A549 (cell line): Measurements from ENCODE around the gene TLE1. TPM values are rescaled to one million over a fixed set of nuclear protein-coding genes. Genes with fewer than 3 reads are reported as not detected.

Experiments used
- ATAC-seq, 2 experiments: fragments of 200-7000 bp in 1 of 2; fragments of >200 bp in 1 of 2; cut with Nextera tagmentation in 1 of 2; cut with Tn5 transposase in 1 of 2; 3 replicates each; pipeline versions ENCODE4 v1.8.0 to v1.9.1; 2018 to 2020; ENCODE audit warnings: mild to moderate bottlenecking in 1 of 2, moderate library complexity in 1 of 2
- CTCF ChIA-PET: fragments of 300-600 bp; sonication (Branson Sonifier 250); formaldehyde crosslinking; extraction: SDS; loops from one replicate; lab custom pipeline; 2021; ENCODE audit warnings: antibody characterized with exemption, inconsistent platforms; lab: Yijun Ruan, JAX
- POLR2A ChIA-PET: fragments of 350-600 bp; formaldehyde crosslinking; extraction: SDS; loops from one replicate; lab custom pipeline; 2021; ENCODE audit warnings: antibody characterized with exemption, inconsistent platforms; lab: Yijun Ruan, JAX
- DNase-seq, 2 experiments: peaks; one replicate each; pipeline versions ENCODE4 v3.0.0 to v3.0.0-alpha.2; 2011 to 2016; ENCODE audit warnings: low read depth in 1 of 2, low spot score in 1 of 2
- FAIRE-seq: peaks from 2 replicates; lab custom pipeline; 2011; peaks lifted over from hg19 to GRCh38; lab: Jason Lieb, UNC
- H3K27ac ChIP-seq, 2 experiments: fragments of >200 bp; sonication (Bioruptor Twin); formaldehyde crosslinking; 3 replicates each; pipeline ENCODE4 v1.5.1; 2016 to 2017
- H3K4me1 ChIP-seq: fragments of >200 bp; sonication (Bioruptor Twin); formaldehyde crosslinking; 3 replicates; pipeline ENCODE4 v1.6.1; 2016
- H3K4me2 ChIP-seq: fragments of >200 bp; sonication (Bioruptor Twin); formaldehyde crosslinking; 3 replicates; pipeline ENCODE4 v1.6.1; 2016
- H3K4me3 ChIP-seq: fragments of >200 bp; sonication (Bioruptor Twin); formaldehyde crosslinking; 3 replicates; pipeline ENCODE4 v1.5.1; 2016
- H3K9me3 ChIP-seq: fragments of >200 bp; sonication (Bioruptor Twin); formaldehyde crosslinking; 3 replicates; pipeline ENCODE4 v1.6.1; 2016
- BCL3 ChIP-seq: fragments of >200 bp; sonication (Bioruptor Twin); formaldehyde crosslinking; IDR thresholded peaks from 3 replicates; pipeline ENCODE4 v1.6.1; 2016
- CEBPB ChIP-seq, 2 experiments: fragments of >200 bp in 1 of 2; sonication (Bioruptor Twin) in 1 of 2; formaldehyde crosslinking in 1 of 2; IDR thresholded peaks; 2 replicates each; pipeline ENCODE4 v1.6.1; 2012 to 2016
- CHD4 ChIP-seq: fragments of 200-600 bp; sonication (generic); IDR thresholded peaks from 2 replicates; pipeline ENCODE4 v1.6.1; 2016; ENCODE audit warnings: antibody characterized with exemption, mild to moderate bottlenecking, borderline replicate concordance
- EP300 ChIP-seq, 2 experiments: fragments of >200 bp; sonication (Bioruptor Twin); formaldehyde crosslinking; IDR thresholded peaks; 2 replicates in 1 of 2; 3 replicates in 1 of 2; pipeline ENCODE4 v1.6.1; 2016 to 2017
- FOSL2 ChIP-seq, 2 experiments: fragments of 450-650 bp in 1 of 2; fragments of >200 bp in 1 of 2; sonication (Bioruptor Twin) in 1 of 2; formaldehyde crosslinking; IDR thresholded peaks; 2 replicates each; pipeline versions ENCODE4 v1.5.0 to v1.6.1; 2016 to 2020; ENCODE audit warnings: mild to moderate bottlenecking in 1 of 2, moderate library complexity in 1 of 2
- GATA3 ChIP-seq: IDR thresholded peaks from 2 replicates; pipeline ENCODE4 v1.6.1; 2012; ENCODE audit warnings: borderline replicate concordance
- HES2 ChIP-seq: fragments of >200 bp; sonication (Bioruptor Twin); formaldehyde crosslinking; IDR thresholded peaks from 2 replicates; pipeline ENCODE4 v1.6.1; 2016
- HOXB5 ChIP-seq: fragments of 250-450 bp; sonication (Bioruptor Pico); IDR thresholded peaks from 2 replicates; pipeline ENCODE4 v1.5.0; 2020; ENCODE audit warnings: mild to moderate bottlenecking, moderate library complexity
- JUN ChIP-seq, 2 experiments: fragments of >200 bp; sonication (Bioruptor Twin); formaldehyde crosslinking; IDR thresholded peaks; 2 replicates in 1 of 2; 3 replicates in 1 of 2; pipeline ENCODE4 v1.6.1; 2016 to 2017
- JUNB ChIP-seq: fragments of >200 bp; sonication (Bioruptor Twin); formaldehyde crosslinking; IDR thresholded peaks from 2 replicates; pipeline ENCODE4 v1.6.1; 2016
- MAFK ChIP-seq: fragments of 450-650 bp; IDR thresholded peaks from 2 replicates; pipeline ENCODE4 v1.6.1; 2014; ENCODE audit not compliant: partially characterized antibody
- NFE2L2 ChIP-seq: fragments of 150-350 bp; conservative IDR thresholded peaks from 2 replicates; pipeline ENCODE4 v1.6.1; 2014; ENCODE audit warnings: low read length
- POLR2A ChIP-seq: IDR thresholded peaks from 2 replicates; pipeline ENCODE4 v1.6.1; 2012; ENCODE audit warnings: mild to moderate bottlenecking, low read length
- RAD21 ChIP-seq, 2 experiments: fragments of >200 bp in 1 of 2; sonication (Bioruptor Twin) in 1 of 2; formaldehyde crosslinking in 1 of 2; IDR thresholded peaks in 1 of 2; conservative IDR thresholded peaks in 1 of 2; 2 replicates in 1 of 2; 3 replicates in 1 of 2; pipeline ENCODE4 v1.6.1; 2012 to 2018; ENCODE audit warnings: inconsistent platforms in 1 of 2
- REST ChIP-seq: fragments of 200-600 bp; sonication (generic); IDR thresholded peaks from 2 replicates; pipeline ENCODE4 v1.6.1; 2016; ENCODE audit warnings: antibody characterized with exemption, mild to moderate bottlenecking, moderate library complexity
- RNF2 ChIP-seq: fragments of 200-600 bp; sonication (generic); IDR thresholded peaks from 2 replicates; pipeline ENCODE4 v1.6.1; 2016; ENCODE audit warnings: low read depth, mild to moderate bottlenecking, antibody characterized with exemption, moderate library complexity, borderline replicate concordance
- TP53 ChIP-seq: fragments of 250-450 bp; sonication (Bioruptor Pico); IDR thresholded peaks from 2 replicates; pipeline ENCODE4 v1.5.0; 2021; ENCODE audit warnings: mild to moderate bottlenecking, moderate library complexity
- ZSCAN20 ChIP-seq: fragments of 250-450 bp; sonication (Bioruptor Pico); IDR thresholded peaks from 2 replicates; pipeline ENCODE4 v1.8.0; 2022; ENCODE audit warnings: mild to moderate bottlenecking, moderate library complexity
- WGBS: methylation state at CpG from one replicate; pipeline ENCODE4 v1.1.6; 2017; ENCODE audit errors: missing lambda C conversion rate; 5-methylcytosine and 5-hydroxymethylcytosine counted together
- polyA plus RNA-seq, 4 experiments: library from polyadenylated mRNA; depleted of rRNA in 3 of 4; stranded (reverse); fragments of >200 nt; fragmentation: RNase III in 1 of 4; extraction: RNeasy Plus Mini Kit Qiagen cat#74134 plus additional on column Dnase treatment in 1 of 4; gene quantifications; 2 replicates in 3 of 4; 3 replicates in 1 of 4; pipeline ENCODE4 v1.2.3, GENCODE V29; 2011 to 2017

Gene TLE1
- polyA plus RNA-seq, 2 of the 4 experiments (the other 2 are of a cell fraction) = 45.8 to 117 TPM

- TF ChIP-seq FOSL2 (IDR thresholded peaks at IDR 0.05) = 0 out of 2 replicates have a peak, but pooled peaks have one; percentile 6
- no peak for TF ChIP-seq FOSL2 (CRISPR knock-in tag; IDR thresholded peaks at IDR 0.05)
- TF ChIP-seq GATA3 = 0 out of 2 replicates have a peak, but pooled peaks have one; percentile 34
- TF ChIP-seq ZSCAN20 (CRISPR knock-in tag) = no peak
- peak; percentile 77 to 81 for TF ChIP-seq CEBPB (IDR thresholded peaks at IDR 0.05)
- TF ChIP-seq NFE2L2 = no peak
- peak; percentile 18 to 53; a peak in 1 of 5 replicates for TF ChIP-seq EP300 (IDR thresholded peaks at IDR 0.05)
- POLR2A ChIA-PET = no interaction called here
- DNase-seq (peak in 1 of 2 experiments; percentile 60), ATAC-seq (peak; percentile 10 to 33; a peak in 3 of 6 replicates), FAIRE-seq (no peak)
- H3K4me1 ChIP-seq = peaks cover 91% of the 10 kb centered on the region
- H3K4me2 ChIP-seq = peak overlapping the region; percentile 69
- H3K9me3 ChIP-seq = no peaks in the 10 kb centered on the region
- H3K4me3 ChIP-seq = no peak overlapping the region
- H3K27ac ChIP-seq = peak overlapping the region; percentile 68 to 78
- WGBS = 10% methylated on average over 2 of the region's 2 CpGs
- CTCF ChIA-PET = interaction anchor here (1.1 to 1.3 kb wide), 3 partner anchors 8 to 603 kb away, joined by 3 read pairs; no protein-coding TSS in a partner anchor
Observed at GRCh38 chr9:81629440-81629839, 59.9 kb downstream of the TLE1 start.

GRCh38 chr9:81628897-81629296 is 60.5 kb downstream of the TLE1 start:
- H3K4me3 ChIP-seq = no peak overlapping the region
- H3K27ac ChIP-seq = peak overlapping the region; percentile 68 to 82
- TF ChIP-seq FOSL2 (IDR thresholded peaks at IDR 0.05) (peak; percentile 46; the same call in 1 of the 2 replicates), FOSL2 (CRISPR knock-in tag; IDR thresholded peaks at IDR 0.05) (peak; percentile 66), JUNB (peak; percentile 75; the same call in 1 of the 2 replicates), HES2 (no peak), EP300 (IDR thresholded peaks at IDR 0.05) (peak; percentile 62 to 63; a peak in 2 of 5 replicates), HOXB5 (CRISPR knock-in tag) (no peak), CHD4 (no peak), RAD21 (conservative IDR thresholded peaks at IDR 0.05 in 1 of 2, IDR thresholded peaks at IDR 0.05 in 1 of 2) (peak in 1 of 2 experiments; percentile 17; a peak in 1 of 5 replicates), GATA3 (peak; percentile 81; the same call in 1 of the 2 replicates), CEBPB (IDR thresholded peaks at IDR 0.05) (peak in 1 of 2 experiments; percentile 38; a peak in 2 of 4 replicates)
- ATAC-seq = peak; percentile 75 to 88
- peak overlapping the region; percentile 69 for H3K4me2 ChIP-seq
- H3K4me1 ChIP-seq = peaks cover 85% of the 10 kb centered on the region
- WGBS = 4% methylated on average over 5 of the region's 5 CpGs
- H3K9me3 ChIP-seq = no peaks in the 10 kb centered on the region
- ChIA-PET POLR2A (no interaction called here), CTCF (interaction anchor here (1.1 to 1.3 kb wide), 2 partner anchors 9 to 603 kb away, joined by 3 read pairs; no protein-coding TSS in a partner anchor)
- peak; percentile 33 to 80 for DNase-seq
- peak; percentile 95 for FAIRE-seq

GRCh38 chr9:81627481-81627880 is 61.9 kb downstream of the TLE1 start:
- TF ChIP-seq REST (no peak), FOSL2 (IDR thresholded peaks at IDR 0.05) (no peak), FOSL2 (CRISPR knock-in tag; IDR thresholded peaks at IDR 0.05) (peak; percentile 60)
- POLR2A ChIA-PET = no interaction called here
- ATAC-seq = no peak
- H3K9me3 ChIP-seq = no peaks in the 10 kb centered on the region
- 96% methylated on average over 3 of the region's 3 CpGs for WGBS
- peak overlapping the region; percentile 69; the same call in 2 of the 3 replicates for H3K4me2 ChIP-seq
- CTCF ChIA-PET = no interaction called here
- DNase-seq = no peak
- peaks cover 71% of the 10 kb centered on the region for H3K4me1 ChIP-seq
- peak overlapping the region; percentile 68 to 82; a peak in 5 of 6 replicates for H3K27ac ChIP-seq
- FAIRE-seq = no peak
- H3K4me3 ChIP-seq = no peak overlapping the region

- POLR2A ChIA-PET = no interaction called here
- no peak for DNase-seq
Observed at GRCh38 chr9:81626511-81626910, 62.8 kb downstream of the TLE1 start.

More at GRCh38 chr9:81626511-81626910, 62.8 kb downstream of the TLE1 start:
- H3K4me1 ChIP-seq = peaks cover 67% of the 10 kb centered on the region
- CTCF ChIA-PET = no interaction called here
- H3K27ac ChIP-seq = peak overlapping the region; percentile 68 to 82; a peak in 5 of 6 replicates
- FAIRE-seq (peak; percentile 13), ATAC-seq (peak in 1 of 2 experiments; percentile 9; a peak in 3 of 6 replicates)
- H3K9me3 ChIP-seq = no peaks in the 10 kb centered on the region
- TF ChIP-seq BCL3 = no peak
- TF ChIP-seq TP53 = no peak
- TF ChIP-seq MAFK = peak; percentile 2
- TF ChIP-seq FOSL2 (IDR thresholded peaks at IDR 0.05) = no peak
- TF ChIP-seq FOSL2 (CRISPR knock-in tag; IDR thresholded peaks at IDR 0.05) = 0 out of 2 replicates have a peak, but pooled peaks have one; percentile 20
- TF ChIP-seq RNF2 = no peak
- no peak for TF ChIP-seq POLR2A
- peak in 1 of 2 experiments; percentile 59; a peak in 2 of 4 replicates for TF ChIP-seq CEBPB (IDR thresholded peaks at IDR 0.05)
- TF ChIP-seq JUN (IDR thresholded peaks at IDR 0.05) = 0 out of 5 replicates have a peak, but pooled peaks of 1 of the 2 experiments have one; percentile 16
- H3K4me2 ChIP-seq = peak overlapping the region; percentile 69
- H3K4me3 ChIP-seq = no peak overlapping the region
- 28% methylated on average over 4 of the region's 4 CpGs for WGBS
